T-helper 1 cell treated with Interleukin-12 subunit alpha and Interleukin-12 subunit beta and Interleukin-4 antibody, amounts not matched to agents 30 μg/mL and 1 μg/mL, for 36 hours (primary cell): ENCODE measurements around the gene NR4A1.
A peak's percentile ranks its signal among the peaks of the same experiment; 100 is the strongest.

Experiments used
- H3K27ac Mint-ChIP-seq: one replicate; pipeline ENCODE4 v1.8.0; 2021; ENCODE audit warnings: mild to moderate bottlenecking, mixed read lengths
- H3K27me3 Mint-ChIP-seq: one replicate; pipeline ENCODE4 v1.8.0; 2021; ENCODE audit warnings: low read depth, mixed read lengths
- H3K36me3 Mint-ChIP-seq: one replicate; pipeline ENCODE4 v1.8.0; 2021; ENCODE audit warnings: low read depth, mixed read lengths
- H3K4me1 Mint-ChIP-seq: one replicate; pipeline ENCODE4 v1.8.0; 2021; ENCODE audit warnings: low read depth, mixed read lengths
- H3K4me3 Mint-ChIP-seq: one replicate; pipeline ENCODE4 v1.8.0; 2021; ENCODE audit warnings: mild to moderate bottlenecking, moderate library complexity, mixed read lengths
- H3K9me3 Mint-ChIP-seq: one replicate; pipeline ENCODE4 v1.8.0; 2021; ENCODE audit warnings: mixed read lengths

NR4A1 gene

GRCh38 chr12:52011602-52012214 is 39.5 kb upstream of the NR4A1 start:
- H3K27ac Mint-ChIP-seq: no peak overlapping the region
- H3K36me3 Mint-ChIP-seq: no peaks in the 10 kb centered on the region
- peaks cover 8% of the 10 kb centered on the region for H3K27me3 Mint-ChIP-seq
- H3K4me1 Mint-ChIP-seq: peaks cover 2% of the 10 kb centered on the region
- H3K9me3 Mint-ChIP-seq: no peaks in the 10 kb centered on the region
- no peak overlapping the region for H3K4me3 Mint-ChIP-seq

- H3K27me3 Mint-ChIP-seq: no peaks in the 10 kb centered on the region
- H3K27ac Mint-ChIP-seq: no peak overlapping the region
- no peaks in the 10 kb centered on the region for H3K9me3 Mint-ChIP-seq
Observed at GRCh38 chr12:52013626-52014310, 37.5 kb upstream of the NR4A1 start.

GRCh38 chr12:52014567-52015530 is 36.4 kb upstream of the NR4A1 start:
- no peaks in the 10 kb centered on the region for H3K4me1 Mint-ChIP-seq
- H3K27me3 Mint-ChIP-seq: peaks cover under 1% of the 10 kb centered on the region
- H3K36me3 Mint-ChIP-seq: no peaks in the 10 kb centered on the region
- no peak overlapping the region for H3K27ac Mint-ChIP-seq
- H3K9me3 Mint-ChIP-seq: no peaks in the 10 kb centered on the region
- H3K4me3 Mint-ChIP-seq: no peak overlapping the region

More at GRCh38 chr12:52013626-52014310, 37.5 kb upstream of the NR4A1 start:
- H3K4me1 Mint-ChIP-seq: no peaks in the 10 kb centered on the region
- no peaks in the 10 kb centered on the region for H3K36me3 Mint-ChIP-seq
- H3K4me3 Mint-ChIP-seq: no peak overlapping the region

- peaks cover 6% of the 10 kb centered on the region for H3K27me3 Mint-ChIP-seq
- H3K27ac Mint-ChIP-seq: no peak overlapping the region
- H3K4me3 Mint-ChIP-seq: no peak overlapping the region
- H3K36me3 Mint-ChIP-seq: no peaks in the 10 kb centered on the region
- no peaks in the 10 kb centered on the region for H3K9me3 Mint-ChIP-seq
- H3K4me1 Mint-ChIP-seq: peaks cover 7% of the 10 kb centered on the region
Observed at GRCh38 chr12:52015532-52016041, 35.7 kb upstream of the NR4A1 start.

- no peak overlapping the region for H3K27ac Mint-ChIP-seq
- H3K9me3 Mint-ChIP-seq: no peaks in the 10 kb centered on the region
- no peaks in the 10 kb centered on the region for H3K36me3 Mint-ChIP-seq
- peaks cover 17% of the 10 kb centered on the region for H3K27me3 Mint-ChIP-seq
- no peak overlapping the region for H3K4me3 Mint-ChIP-seq
- peaks cover 12% of the 10 kb centered on the region for H3K4me1 Mint-ChIP-seq
Observed at GRCh38 chr12:52018433-52019112, 32.7 kb upstream of the NR4A1 start.

- peaks cover 17% of the 10 kb centered on the region for H3K27me3 Mint-ChIP-seq
- no peak overlapping the region for H3K27ac Mint-ChIP-seq
- no peaks in the 10 kb centered on the region for H3K9me3 Mint-ChIP-seq
- no peaks in the 10 kb centered on the region for H3K36me3 Mint-ChIP-seq
- H3K4me1 Mint-ChIP-seq: peaks cover 16% of the 10 kb centered on the region
- no peak overlapping the region for H3K4me3 Mint-ChIP-seq
Observed at GRCh38 chr12:52019113-52019770, 32.0 kb upstream of the NR4A1 start.

- Mint-ChIP-seq H3K4me1 (peaks cover 31% of the 10 kb centered on the region), H3K27me3 (peaks cover 17% of the 10 kb centered on the region), H3K9me3 (no peaks in the 10 kb centered on the region), H3K36me3 (no peaks in the 10 kb centered on the region), H3K27ac (no peak overlapping the region), H3K4me3 (peak overlapping the region; percentile 34)
Observed at GRCh38 chr12:52020539-52021336, 30.5 kb upstream of the NR4A1 start.

- H3K27ac Mint-ChIP-seq: peak overlapping the region; percentile 52
- no peaks in the 10 kb centered on the region for H3K9me3 Mint-ChIP-seq
- H3K4me1 Mint-ChIP-seq: peaks cover 36% of the 10 kb centered on the region
- H3K27me3 Mint-ChIP-seq: peaks cover 17% of the 10 kb centered on the region
- H3K36me3 Mint-ChIP-seq: no peaks in the 10 kb centered on the region
- H3K4me3 Mint-ChIP-seq: peak overlapping the region; percentile 83
Observed at GRCh38 chr12:52022841-52023181, 28.4 kb upstream of the NR4A1 start.

GRCh38 chr12:52023182-52023975 is 27.9 kb upstream of the NR4A1 start:
- H3K27me3 Mint-ChIP-seq: peaks cover 17% of the 10 kb centered on the region
- peak overlapping the region; percentile 83 for H3K4me3 Mint-ChIP-seq
- H3K4me1 Mint-ChIP-seq: peaks cover 36% of the 10 kb centered on the region
- no peaks in the 10 kb centered on the region for H3K9me3 Mint-ChIP-seq
- H3K36me3 Mint-ChIP-seq: no peaks in the 10 kb centered on the region
- peak overlapping the region; percentile 99 for H3K27ac Mint-ChIP-seq

GRCh38 chr12:52023976-52024688 is 27.1 kb upstream of the NR4A1 start:
- Mint-ChIP-seq H3K4me1 (peaks cover 36% of the 10 kb centered on the region), H3K27ac (peak overlapping the region; percentile 99), H3K27me3 (peaks cover 17% of the 10 kb centered on the region), H3K4me3 (peak overlapping the region; percentile 83), H3K36me3 (no peaks in the 10 kb centered on the region), H3K9me3 (no peaks in the 10 kb centered on the region)

GRCh38 chr12:52024845-52025230 is 26.4 kb upstream of the NR4A1 start:
- Mint-ChIP-seq H3K36me3 (no peaks in the 10 kb centered on the region), H3K4me3 (peak overlapping the region; percentile 83), H3K9me3 (no peaks in the 10 kb centered on the region), H3K27me3 (peaks cover 17% of the 10 kb centered on the region), H3K27ac (peak overlapping the region; percentile 99), H3K4me1 (peaks cover 36% of the 10 kb centered on the region)

- no peaks in the 10 kb centered on the region for H3K9me3 Mint-ChIP-seq
- peaks cover 24% of the 10 kb centered on the region for H3K4me1 Mint-ChIP-seq
- H3K36me3 Mint-ChIP-seq: no peaks in the 10 kb centered on the region
- H3K4me3 Mint-ChIP-seq: no peak overlapping the region
- H3K27me3 Mint-ChIP-seq: peaks cover 4% of the 10 kb centered on the region
- no peak overlapping the region for H3K27ac Mint-ChIP-seq
Observed at GRCh38 chr12:52026263-52026662, 25.0 kb upstream of the NR4A1 start.
